HG03045 (cell line): ENCODE data around the gene AP1S1.
"Not testable (repeated sequence)": the region's sequence is repeated elsewhere in the genome, so short reads cannot be mapped to it uniquely, and the experiment has no call there.

Source experiments
- ATAC-seq: cut with Tn5 transposase; IDR thresholded peaks from one replicate; pipeline ENCODE4 v1.9.1; 2021; ENCODE audit warnings: mild to moderate bottlenecking, moderate library complexity; ENCODE audit not compliant: unreplicated experiment

The AP1S1 gene

GRCh38 chr7:101199522-101199921, 45.2 kb downstream of the AP1S1 start:
- not testable (repeated sequence) for ATAC-seq

- no peak for ATAC-seq
These were observed 46.2 kb downstream of the AP1S1 start for GRCh38 chr7:101200504-101200861.

GRCh38 chr7:101200862-101201599, 46.8 kb downstream of the AP1S1 start, which contains the start of gene MOGAT3:
Gene MOGAT3, minus strand, starts transcription at chr7:101201036. Its CDS starts 182 bp downstream, at chr7:101200854.
- no peak for ATAC-seq

GRCh38 chr7:101201695-101202602, 47.7 kb downstream of the AP1S1 start:
- ATAC-seq, result no peak

GRCh38 chr7:101202603-101202918, 48.3 kb downstream of the AP1S1 start:
- ATAC-seq, result no peak

GRCh38 chr7:101203740-101204738, 49.8 kb downstream of the AP1S1 start:
- ATAC-seq, result not testable (repeated sequence)

GRCh38 chr7:101205901-101206664, 51.8 kb downstream of the AP1S1 start:
- no peak for ATAC-seq

- no peak for ATAC-seq
These were observed 52.4 kb downstream of the AP1S1 start for GRCh38 chr7:101206665-101207042.

GRCh38 chr7:101207459-101207858, 53.2 kb downstream of the AP1S1 start:
- ATAC-seq, result no peak

- no peak for ATAC-seq
These were observed 54.5 kb downstream of the AP1S1 start for GRCh38 chr7:101208794-101209193.

GRCh38 chr7:101210143-101210542, 55.9 kb downstream of the AP1S1 start:
- no peak for ATAC-seq
